NCI-H1105 (cell line): Measurements from ENCODE around the gene BAG3.
"Not testable (repeated sequence)": the region's sequence is repeated elsewhere in the genome, so short reads cannot be mapped to it uniquely, and the experiment has no call there.

Source experiments
- DNase-seq: peaks from one replicate; lab custom pipeline; 2025; lab: John Stamatoyannopoulos, UW

Gene BAG3

GRCh38 chr10:119694608-119695007, 43.4 kb downstream of the BAG3 start:
- no peak for DNase-seq

GRCh38 chr10:119700321-119700954, 49.3 kb downstream of the BAG3 start:
- DNase-seq: no peak

GRCh38 chr10:119701861-119702260, 50.7 kb downstream of the BAG3 start:
- no peak for DNase-seq

- no peak for DNase-seq
Measured at GRCh38 chr10:119702583-119702982, 51.4 kb downstream of the BAG3 start.

- no peak for DNase-seq
Measured at GRCh38 chr10:119703903-119704508, 52.8 kb downstream of the BAG3 start.

GRCh38 chr10:119705434-119705831, 54.3 kb downstream of the BAG3 start:
- DNase-seq: no peak

GRCh38 chr10:119706521-119707278, 55.5 kb downstream of the BAG3 start:
- no peak for DNase-seq

- not testable (repeated sequence) for DNase-seq
Measured at GRCh38 chr10:119707331-119707730, 56.2 kb downstream of the BAG3 start.

- not testable (repeated sequence) for DNase-seq
Measured at GRCh38 chr10:119710935-119711334, 59.8 kb downstream of the BAG3 start.

GRCh38 chr10:119713744-119714483, 62.7 kb downstream of the BAG3 start:
- no peak for DNase-seq

- DNase-seq: no peak
Measured at GRCh38 chr10:119714484-119714816, 63.3 kb downstream of the BAG3 start.

GRCh38 chr10:119715628-119716505, 64.7 kb downstream of the BAG3 start:
- DNase-seq: no peak

GRCh38 chr10:119723161-119723560, 72.0 kb downstream of the BAG3 start:
- no peak for DNase-seq

GRCh38 chr10:119723624-119724023, 72.4 kb downstream of the BAG3 start:
- no peak for DNase-seq

GRCh38 chr10:119724593-119725516, 73.7 kb downstream of the BAG3 start:
- DNase-seq: no peak

- no peak for DNase-seq
Measured at GRCh38 chr10:119725517-119725827, 74.3 kb downstream of the BAG3 start.

GRCh38 chr10:119725828-119726675, 74.9 kb downstream of the BAG3 start, which contains the start of gene INPP5F:
Gene INPP5F, plus strand, starts transcription at chr10:119726050. Its CDS starts 213 bp downstream, at chr10:119726263.
- peak; percentile 83 for DNase-seq

GRCh38 chr10:119726676-119727261, 75.6 kb downstream of the BAG3 start:
- DNase-seq: no peak
